ENCODE results near the gene GATA3. TPM values are rescaled to one million over a fixed set of nuclear protein-coding genes. Genes with fewer than 3 reads are reported as not detected.

GATA3 gene
- total RNA-seq, 1 experiment from 2014 or later, result 5.0 TPM

GRCh38 chr10:8095959-8096358 is 41.5 kb downstream of the GATA3 start:
- CTCF ChIA-PET, result interaction anchor here (0.7 kb wide), 2 partner anchors 29 to 48 kb away, joined by 3 to 7 read pairs; no protein-coding TSS in a partner anchor
- TF ChIP-seq, protein P1, sequence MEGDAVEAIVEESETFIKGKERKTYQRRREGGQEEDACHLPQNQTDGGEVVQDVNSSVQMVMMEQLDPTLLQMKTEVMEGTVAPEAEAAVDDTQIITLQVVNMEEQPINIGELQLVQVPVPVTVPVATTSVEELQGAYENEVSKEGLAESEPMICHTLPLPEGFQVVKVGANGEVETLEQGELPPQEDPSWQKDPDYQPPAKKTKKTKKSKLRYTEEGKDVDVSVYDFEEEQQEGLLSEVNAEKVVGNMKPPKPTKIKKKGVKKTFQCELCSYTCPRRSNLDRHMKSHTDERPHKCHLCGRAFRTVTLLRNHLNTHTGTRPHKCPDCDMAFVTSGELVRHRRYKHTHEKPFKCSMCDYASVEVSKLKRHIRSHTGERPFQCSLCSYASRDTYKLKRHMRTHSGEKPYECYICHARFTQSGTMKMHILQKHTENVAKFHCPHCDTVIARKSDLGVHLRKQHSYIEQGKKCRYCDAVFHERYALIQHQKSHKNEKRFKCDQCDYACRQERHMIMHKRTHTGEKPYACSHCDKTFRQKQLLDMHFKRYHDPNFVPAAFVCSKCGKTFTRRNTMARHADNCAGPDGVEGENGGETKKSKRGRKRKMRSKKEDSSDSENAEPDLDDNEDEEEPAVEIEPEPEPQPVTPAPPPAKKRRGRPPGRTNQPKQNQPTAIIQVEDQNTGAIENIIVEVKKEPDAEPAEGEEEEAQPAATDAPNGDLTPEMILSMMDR (IDR thresholded peaks at IDR 0.05; ENCODE audit: unreplicated experiment), result no peak
- no TSS peak for BruUV-seq (replicated peaks)
- Mint-ChIP-seq H3K4me3 (ENCODE audit: low read depth, unreplicated experiment) (no peak overlapping the region), H3K27me3 (ENCODE audit: unreplicated experiment) (no peaks in the 10 kb centered on the region), H3K9me3 (ENCODE audit: low read depth, unreplicated experiment) (peaks cover 5% of the 10 kb centered on the region), H3K4me1 (ENCODE audit: low read depth, unreplicated experiment) (no peaks in the 10 kb centered on the region), H3K36me3 (ENCODE audit: insufficient read depth, unreplicated experiment) (no peaks in the 10 kb centered on the region), H3K27ac (ENCODE audit: unreplicated experiment) (no peak overlapping the region)
- no peak for DNase-seq
- intact Hi-C loops (cut with micrococcal nuclease; ENCODE audit: unreplicated experiment), result no loop called here

DNA sequence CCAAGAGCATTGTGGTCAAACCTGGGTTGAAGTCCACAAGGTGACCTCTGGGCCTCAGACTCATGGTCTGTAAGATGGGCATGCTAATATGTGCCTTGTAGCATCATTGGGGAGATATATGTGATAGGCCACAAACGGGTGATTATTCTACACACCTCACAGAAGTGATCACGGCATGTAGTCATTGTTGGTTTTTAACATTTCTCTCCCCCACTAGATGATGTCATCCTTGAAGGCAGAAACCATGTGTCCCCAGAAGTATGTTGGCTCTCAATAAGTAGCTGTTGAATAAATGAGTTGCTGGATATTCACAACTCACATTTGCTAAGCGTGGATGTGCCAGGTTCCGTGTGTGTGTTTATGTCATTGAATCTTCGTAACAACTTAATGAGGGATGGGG is 42.4 kb downstream of the GATA3 start:
- intact Hi-C loops (cut with micrococcal nuclease; ENCODE audit: unreplicated experiment), result no loop called here
- no TSS peak for BruUV-seq (replicated peaks)
- H3K27ac Mint-ChIP-seq (ENCODE audit: unreplicated experiment), result no peak overlapping the region
- H3K36me3 Mint-ChIP-seq (ENCODE audit: insufficient read depth, unreplicated experiment), result no peaks in the 10 kb centered on the region
- peaks cover 5% of the 10 kb centered on the region for H3K9me3 Mint-ChIP-seq (ENCODE audit: low read depth, unreplicated experiment)
- TF ChIP-seq, protein P1 (IDR thresholded peaks at IDR 0.05; ENCODE audit: unreplicated experiment), result no peak
- CTCF ChIA-PET, result interaction anchor here (0.7 kb wide), 2 partner anchors 30 to 47 kb away, joined by 3 to 7 read pairs; no protein-coding TSS in a partner anchor
- no peak for DNase-seq
- no peaks in the 10 kb centered on the region for H3K27me3 Mint-ChIP-seq (ENCODE audit: unreplicated experiment)
- no peak overlapping the region for H3K4me3 Mint-ChIP-seq (ENCODE audit: low read depth, unreplicated experiment)
- H3K4me1 Mint-ChIP-seq (ENCODE audit: low read depth, unreplicated experiment), result no peaks in the 10 kb centered on the region

- no peaks in the 10 kb centered on the region for H3K27me3 Mint-ChIP-seq (ENCODE audit: unreplicated experiment)
- CTCF ChIA-PET, result no interaction called here
Measured at GRCh38 chr10:8100366-8100765, 45.9 kb downstream of the GATA3 start.

DNA sequence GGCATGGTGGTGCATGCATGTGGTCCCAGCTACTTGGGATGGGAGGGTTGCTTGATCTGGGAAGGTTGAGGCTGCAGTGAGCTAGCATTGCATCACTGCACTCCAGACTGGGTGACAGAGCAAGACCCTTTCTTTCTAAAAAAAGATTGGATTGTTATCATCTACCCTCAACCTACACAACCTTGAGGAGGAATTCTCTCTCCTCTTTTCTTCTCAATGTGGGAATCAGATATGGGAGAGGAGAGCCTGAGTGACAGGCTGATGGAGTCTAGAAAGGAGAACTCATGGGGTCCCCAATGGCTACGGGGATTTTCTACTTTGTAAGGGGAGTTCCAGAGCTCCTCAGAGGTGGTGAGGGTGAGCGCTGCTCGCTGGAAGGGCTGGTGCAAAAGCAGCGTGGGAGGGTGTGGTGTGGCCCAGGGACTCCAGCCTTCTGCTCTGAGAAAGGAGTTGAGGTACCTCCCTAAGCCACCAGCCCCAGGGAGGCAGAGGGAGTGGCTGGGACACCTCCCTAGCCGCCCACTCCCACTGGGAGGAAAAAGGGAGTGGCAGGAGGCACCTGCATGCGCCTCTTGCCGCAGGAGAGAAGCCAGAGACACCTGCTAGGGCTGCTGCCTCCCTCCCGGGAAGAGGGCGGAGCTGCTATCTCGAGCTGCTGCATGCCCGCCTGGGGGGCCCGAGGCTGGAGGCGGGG is 48.4 kb downstream of the GATA3 start:
- Mint-ChIP-seq H3K27me3 (ENCODE audit: unreplicated experiment) (no peaks in the 10 kb centered on the region), H3K27ac (ENCODE audit: unreplicated experiment) (no peak overlapping the region), H3K36me3 (ENCODE audit: insufficient read depth, unreplicated experiment) (no peaks in the 10 kb centered on the region), H3K9me3 (ENCODE audit: low read depth, unreplicated experiment) (no peaks in the 10 kb centered on the region), H3K4me1 (ENCODE audit: low read depth, unreplicated experiment) (peaks cover 7% of the 10 kb centered on the region), H3K4me3 (ENCODE audit: low read depth, unreplicated experiment) (peak overlapping the region; percentile 14)
- no TSS peak for BruUV-seq (replicated peaks)
- intact Hi-C loops (cut with micrococcal nuclease; ENCODE audit: unreplicated experiment), result no loop called here
- DNase-seq, result no peak
- TF ChIP-seq, protein P1 (IDR thresholded peaks at IDR 0.05; ENCODE audit: unreplicated experiment), result no peak
- CTCF ChIA-PET, result interaction anchor here (0.7 kb wide), 1 partner anchor 1868 kb away, joined by 3 read pairs; no protein-coding TSS in a partner anchor

More at GRCh38 chr10:8100366-8100765, 45.9 kb downstream of the GATA3 start:
- no TSS peak for BruUV-seq (replicated peaks)
- peaks cover 7% of the 10 kb centered on the region for H3K4me1 Mint-ChIP-seq (ENCODE audit: low read depth, unreplicated experiment)
- no peak for DNase-seq
- H3K9me3 Mint-ChIP-seq (ENCODE audit: low read depth, unreplicated experiment), result no peaks in the 10 kb centered on the region
- intact Hi-C loops (cut with micrococcal nuclease; ENCODE audit: unreplicated experiment), result no loop called here
- TF ChIP-seq, protein P1 (IDR thresholded peaks at IDR 0.05; ENCODE audit: unreplicated experiment), result no peak
- H3K36me3 Mint-ChIP-seq (ENCODE audit: insufficient read depth, unreplicated experiment), result no peaks in the 10 kb centered on the region
- H3K4me3 Mint-ChIP-seq (ENCODE audit: low read depth, unreplicated experiment), result no peak overlapping the region
- no peak overlapping the region for H3K27ac Mint-ChIP-seq (ENCODE audit: unreplicated experiment)
